ENCODE results near the gene TTC12.
"Not testable (repeated sequence)": the region's sequence is repeated elsewhere in the genome, so short reads cannot be mapped to it uniquely, and the experiment has no call there.

TTC12 gene

GRCh38 chr11:113286509-113287497 is 27.6 kb upstream of the TTC12 start:
- no peak for DNase-seq (ENCODE audit: low spot score)

GRCh38 chr11:113287801-113288200 is 26.6 kb upstream of the TTC12 start:
- no peak for DNase-seq (ENCODE audit: low spot score)

DNA sequence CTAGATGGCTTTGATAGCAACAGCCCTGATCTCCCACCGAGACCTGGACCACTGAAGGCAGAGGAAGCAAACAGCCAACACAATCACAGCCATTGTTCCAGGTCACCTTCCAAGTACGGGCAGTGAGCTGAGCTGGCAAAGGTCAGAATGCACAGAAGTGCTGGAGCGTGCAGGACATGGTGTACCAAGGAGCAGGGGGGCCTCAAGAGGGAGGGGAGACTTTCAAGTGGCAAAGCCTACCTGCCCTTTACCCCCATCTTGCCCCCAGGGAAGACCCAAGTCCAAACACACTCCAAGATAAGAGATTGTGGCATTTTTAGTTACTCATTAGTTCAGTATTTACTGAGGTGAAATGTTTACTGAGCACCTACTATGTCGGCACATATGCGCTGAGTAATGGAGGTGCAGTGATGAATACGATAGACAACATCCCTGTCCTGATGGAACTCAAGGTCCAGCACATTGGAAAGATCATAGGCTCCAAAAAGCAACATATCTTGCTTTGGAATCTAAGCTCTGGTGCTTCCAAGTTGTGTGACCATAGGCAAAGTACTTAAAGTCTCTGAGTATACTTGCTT is 26.0 kb upstream of the TTC12 start:
- DNase-seq (ENCODE audit: low spot score) = no peak

GRCh38 chr11:113289431-113290187 is 24.8 kb upstream of the TTC12 start:
- DNase-seq (ENCODE audit: low spot score) = peak; percentile 38

DNA sequence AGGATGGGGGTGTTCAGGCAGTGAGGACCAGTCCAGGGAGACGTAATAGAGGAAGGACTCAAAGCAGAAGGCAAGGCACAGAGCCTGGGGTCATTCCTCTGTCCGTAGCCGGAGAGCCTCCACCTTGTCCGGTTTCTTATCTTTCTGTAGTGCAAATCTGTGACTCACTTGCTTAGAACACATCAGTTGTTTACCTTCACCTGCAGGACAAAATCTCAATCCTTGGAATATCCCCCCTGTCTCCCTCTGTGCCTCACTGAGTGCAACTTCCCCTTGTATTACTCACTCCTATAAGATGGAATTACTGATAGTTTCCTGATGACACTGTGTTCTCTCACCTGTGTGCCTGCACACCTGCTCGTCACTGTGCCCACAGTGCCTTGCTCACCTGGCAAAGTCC is 20.4 kb upstream of the TTC12 start:
- DNase-seq (ENCODE audit: low spot score) = no peak

- no peak for DNase-seq (ENCODE audit: low spot score)
These were observed 18.4 kb upstream of the TTC12 start for GRCh38 chr11:113295993-113296392.

DNA sequence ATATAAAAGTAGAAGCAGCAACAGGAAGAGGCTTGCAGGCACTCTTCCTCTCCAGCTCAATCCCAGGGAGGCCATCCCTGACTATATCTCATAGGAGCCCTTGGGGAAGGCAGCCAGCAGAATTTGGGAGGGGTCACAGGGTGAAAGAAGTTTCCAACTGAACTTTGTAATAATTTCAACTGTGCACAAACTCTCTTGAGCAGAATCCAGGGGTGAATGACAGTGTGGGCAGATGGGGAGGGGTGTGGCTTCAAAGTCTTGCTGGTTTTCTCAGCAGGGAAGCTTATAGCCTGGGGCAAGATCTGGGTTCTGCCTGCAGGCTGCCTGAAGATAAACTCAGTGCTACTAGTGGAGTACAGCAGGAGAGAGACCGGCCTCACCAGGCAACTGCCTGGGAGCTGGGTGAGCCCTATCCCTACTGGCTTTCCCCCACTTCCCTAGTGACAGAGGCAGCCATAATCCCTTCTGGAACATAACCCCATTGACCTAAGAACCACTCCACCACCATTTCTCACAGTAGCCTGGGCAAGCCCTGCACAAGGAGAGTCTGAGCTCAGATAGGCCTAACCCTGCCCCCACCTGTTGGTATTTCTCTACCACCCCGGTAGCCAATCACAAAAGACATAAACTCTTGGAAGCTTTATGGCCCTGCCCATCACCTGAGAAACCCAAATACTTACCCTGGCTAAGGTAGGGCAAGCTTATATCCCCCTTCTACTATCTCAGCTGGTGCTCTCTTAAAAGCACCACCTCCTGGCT is 17.8 kb upstream of the TTC12 start:
- no peak for DNase-seq (ENCODE audit: low spot score)

DNA sequence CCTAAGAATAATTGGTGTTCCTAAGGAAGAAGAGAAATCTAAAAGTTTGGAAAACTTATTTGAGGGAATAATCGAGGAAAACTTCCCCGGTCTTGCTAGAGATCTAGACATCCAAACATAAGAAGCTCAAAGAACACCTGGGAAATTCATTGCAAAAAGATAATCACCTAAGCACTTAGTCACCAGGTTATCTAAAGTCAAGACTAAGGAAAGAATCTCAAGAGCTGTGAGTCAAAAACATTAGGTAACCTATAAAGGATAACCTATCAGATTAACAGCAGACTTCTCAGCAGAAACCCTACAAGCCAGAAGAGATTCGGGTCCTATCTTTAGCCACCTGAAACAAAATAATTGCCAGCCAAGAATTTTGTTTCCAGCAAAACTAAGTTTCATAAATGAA is 15.9 kb upstream of the TTC12 start:
- DNase-seq (ENCODE audit: low spot score) = not testable (repeated sequence)

GRCh38 chr11:113304916-113305315 is 9.5 kb upstream of the TTC12 start:
- DNase-seq (ENCODE audit: low spot score) = no peak

GRCh38 chr11:113305440-113306336 is 8.7 kb upstream of the TTC12 start:
- peak; percentile 45 for DNase-seq (ENCODE audit: low spot score)

GRCh38 chr11:113308601-113309000 is 5.8 kb upstream of the TTC12 start:
- no peak for DNase-seq (ENCODE audit: low spot score)

- DNase-seq (ENCODE audit: low spot score) = no peak
These were observed 2.8 kb upstream of the TTC12 start for GRCh38 chr11:113311536-113311935.

- no peak for DNase-seq (ENCODE audit: low spot score)
These were observed 782 bp upstream of the TTC12 start for GRCh38 chr11:113313601-113314000.

DNA sequence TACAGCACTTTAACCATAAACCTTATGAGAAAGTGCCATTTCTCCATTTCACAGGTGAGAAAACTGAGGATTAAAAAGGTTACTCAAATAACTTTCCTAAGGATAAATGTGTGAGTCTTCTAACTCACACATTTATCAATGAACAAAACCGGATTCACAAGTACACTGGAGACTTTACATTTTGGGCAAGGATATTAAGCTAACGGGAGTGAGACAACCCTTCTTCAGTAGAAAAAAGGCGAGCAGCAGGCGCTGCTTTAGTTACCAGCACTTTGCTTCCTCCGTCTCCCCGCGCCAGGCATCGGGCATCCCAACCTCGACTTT is 356 bp upstream of the TTC12 start:
- no peak for DNase-seq (ENCODE audit: low spot score)

GRCh38 chr11:113315811-113316210 is 1.4 kb downstream of the TTC12 start:
- DNase-seq (ENCODE audit: low spot score) = no peak

- no peak for DNase-seq (ENCODE audit: low spot score)
These were observed 1.9 kb downstream of the TTC12 start for GRCh38 chr11:113316256-113316655.

DNA sequence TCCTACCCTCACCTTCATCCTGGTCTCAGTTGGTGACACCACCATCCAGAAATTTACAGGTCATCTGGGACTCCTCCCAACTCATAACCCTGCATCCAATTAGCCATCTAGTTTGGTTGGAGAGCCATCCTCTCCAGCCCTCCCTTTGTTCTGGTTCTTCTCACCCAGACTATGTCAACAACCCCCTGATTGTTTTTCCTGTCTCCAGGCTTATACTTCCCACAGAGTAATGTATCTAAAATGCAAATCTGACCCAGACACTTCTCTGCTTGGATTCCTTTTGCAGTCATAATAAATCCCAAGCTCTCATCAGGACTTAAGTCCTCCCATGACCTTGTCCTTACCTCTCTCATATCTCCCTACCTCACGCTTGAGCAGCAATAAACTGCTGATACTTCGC is 3.0 kb downstream of the TTC12 start:
- DNase-seq (ENCODE audit: low spot score) = no peak

- DNase-seq (ENCODE audit: low spot score) = no peak
These were observed 4.7 kb downstream of the TTC12 start for GRCh38 chr11:113319085-113319484.

DNA sequence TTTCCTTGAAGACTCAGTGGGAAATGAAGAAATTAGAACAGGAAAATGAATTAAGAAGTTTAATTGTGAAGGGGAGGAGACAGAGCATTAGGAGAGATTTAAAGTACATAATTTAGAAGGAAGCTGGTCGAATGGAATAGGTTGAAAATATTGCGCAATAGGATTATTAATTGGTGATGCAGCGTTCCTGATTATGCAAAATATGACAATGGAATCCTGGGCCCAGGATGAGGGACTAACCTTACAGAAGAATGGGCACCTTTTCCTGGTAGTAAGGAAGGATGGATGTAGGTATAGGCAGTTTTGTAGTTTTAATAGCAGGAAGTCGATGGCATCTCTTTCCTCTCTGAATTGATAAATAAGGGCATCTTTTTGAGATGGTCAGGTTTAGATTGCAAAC is 7.8 kb downstream of the TTC12 start:
- no peak for DNase-seq (ENCODE audit: low spot score)

- no peak for DNase-seq (ENCODE audit: low spot score)
These were observed 9.9 kb downstream of the TTC12 start for GRCh38 chr11:113324250-113324649.

DNA sequence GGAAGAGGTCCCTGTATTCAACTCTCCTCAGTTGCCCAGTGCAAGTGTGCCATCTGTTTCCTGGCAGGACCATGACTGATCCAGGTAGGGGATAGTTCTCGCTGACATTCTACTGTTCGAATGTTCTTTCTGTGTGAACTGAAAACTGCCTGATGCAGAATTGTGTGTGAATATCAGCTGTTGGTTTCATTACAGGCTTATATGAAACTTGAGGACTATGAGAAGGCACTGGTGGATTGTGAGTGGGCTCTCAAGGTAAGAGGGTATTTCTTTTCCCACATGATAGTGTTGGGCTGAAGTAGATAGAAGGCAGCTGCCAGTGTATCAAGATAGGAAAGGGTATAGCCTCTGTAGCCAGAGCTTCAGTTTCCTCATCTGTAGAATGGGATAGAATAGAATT is 15.3 kb downstream of the TTC12 start:
- DNase-seq (ENCODE audit: low spot score) = no peak
